Measurements from ENCODE around the gene NTPCR. TPM values are rescaled to one million over a fixed set of nuclear protein-coding genes. Genes with fewer than 3 reads are reported as not detected.

NTPCR gene
- total RNA-seq, 1 donor from 2014 or later = 54.5 TPM

DNA sequence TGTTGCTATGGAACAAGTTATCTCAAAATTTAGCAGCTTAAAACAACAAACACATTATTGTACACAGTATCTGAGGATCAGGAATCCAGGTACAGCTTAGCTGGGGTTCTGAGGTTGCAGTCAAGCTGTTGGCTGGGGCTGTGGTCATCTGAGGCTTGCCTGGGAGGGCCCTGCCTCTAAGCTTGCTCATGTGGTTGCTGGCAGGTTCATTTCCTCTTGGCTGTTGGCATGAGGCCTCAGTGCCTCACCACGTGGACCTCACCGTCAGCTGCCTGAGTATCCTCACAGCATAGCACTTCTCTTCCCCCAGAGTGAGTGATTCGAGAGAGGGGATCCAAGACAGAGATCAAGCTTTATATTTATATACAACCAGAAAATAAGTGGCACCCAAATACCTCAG, 18.6 kb downstream of the NTPCR start:
- Histone ChIP-seq H3K9ac (ENCODE audit: low read length) (no peak overlapping the region), H3K4me1 (ENCODE audit: insufficient read depth, low read length) (no peaks in the 10 kb centered on the region), H3K4me3 (ENCODE audit: insufficient read depth, low read depth, low read length) (no peak overlapping the region), H2AFZ (ENCODE audit: low read depth, low read length) (no peak overlapping the region), H3K36me3 (ENCODE audit: insufficient read depth, low read length) (no peaks in the 10 kb centered on the region), H3K27me3 (ENCODE audit: insufficient read depth, low read length) (no peaks in the 10 kb centered on the region), H3K27ac (ENCODE audit: low read depth, low read length) (no peak overlapping the region), H3K79me2 (ENCODE audit: insufficient read depth, low read length) (peaks cover 3% of the 10 kb centered on the region), H4K20me1 (ENCODE audit: insufficient read depth, low read length) (no peaks in the 10 kb centered on the region), H3K9me3 (ENCODE audit: insufficient read depth, low read depth, low read length) (peaks cover 2% of the 10 kb centered on the region), H3K4me2 (ENCODE audit: low read length) (no peak overlapping the region)
- Mint-ChIP-seq H3K4me1 (ENCODE audit: low read depth, unreplicated experiment) (no peaks in the 10 kb centered on the region), H3K9me3 (ENCODE audit: unreplicated experiment) (peaks cover 8% of the 10 kb centered on the region), H3K4me3 (ENCODE audit: unreplicated experiment) (no peak overlapping the region), H3K27me3 (ENCODE audit: low read depth, unreplicated experiment) (no peaks in the 10 kb centered on the region), H3K36me3 (ENCODE audit: low read depth, unreplicated experiment) (peaks cover 42% of the 10 kb centered on the region), H3K27ac (ENCODE audit: unreplicated experiment) (no peak overlapping the region)
- DNase-seq (ENCODE audit: low read depth) = peak; percentile 85
- TF ChIP-seq, protein P1, sequence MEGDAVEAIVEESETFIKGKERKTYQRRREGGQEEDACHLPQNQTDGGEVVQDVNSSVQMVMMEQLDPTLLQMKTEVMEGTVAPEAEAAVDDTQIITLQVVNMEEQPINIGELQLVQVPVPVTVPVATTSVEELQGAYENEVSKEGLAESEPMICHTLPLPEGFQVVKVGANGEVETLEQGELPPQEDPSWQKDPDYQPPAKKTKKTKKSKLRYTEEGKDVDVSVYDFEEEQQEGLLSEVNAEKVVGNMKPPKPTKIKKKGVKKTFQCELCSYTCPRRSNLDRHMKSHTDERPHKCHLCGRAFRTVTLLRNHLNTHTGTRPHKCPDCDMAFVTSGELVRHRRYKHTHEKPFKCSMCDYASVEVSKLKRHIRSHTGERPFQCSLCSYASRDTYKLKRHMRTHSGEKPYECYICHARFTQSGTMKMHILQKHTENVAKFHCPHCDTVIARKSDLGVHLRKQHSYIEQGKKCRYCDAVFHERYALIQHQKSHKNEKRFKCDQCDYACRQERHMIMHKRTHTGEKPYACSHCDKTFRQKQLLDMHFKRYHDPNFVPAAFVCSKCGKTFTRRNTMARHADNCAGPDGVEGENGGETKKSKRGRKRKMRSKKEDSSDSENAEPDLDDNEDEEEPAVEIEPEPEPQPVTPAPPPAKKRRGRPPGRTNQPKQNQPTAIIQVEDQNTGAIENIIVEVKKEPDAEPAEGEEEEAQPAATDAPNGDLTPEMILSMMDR (IDR thresholded peaks at IDR 0.05; ENCODE audit: insufficient read depth, low read depth, low read length) = no peak
- TF ChIP-seq EZH2 (IDR thresholded peaks at IDR 0.05; ENCODE audit: insufficient read depth, low read length) = no peak
- no peak for FAIRE-seq

DNA sequence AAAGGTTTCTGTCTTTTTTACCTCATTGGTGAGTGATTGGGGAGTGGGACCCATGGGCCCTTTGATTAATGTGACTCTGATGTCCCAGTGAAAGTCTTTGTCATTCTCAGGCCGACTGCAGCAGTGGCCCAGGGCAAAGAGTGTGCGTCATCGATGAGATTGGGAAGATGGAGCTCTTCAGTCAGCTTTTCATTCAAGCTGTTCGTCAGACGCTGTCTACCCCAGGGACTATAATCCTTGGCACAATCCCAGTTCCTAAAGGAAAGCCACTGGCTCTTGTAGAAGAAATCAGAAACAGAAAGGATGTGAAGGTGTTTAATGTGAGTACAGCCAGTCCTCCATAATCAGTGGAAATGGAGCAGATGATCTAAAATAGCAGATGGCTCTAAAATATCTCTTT, 19.4 kb downstream of the NTPCR start:
- no peak for FAIRE-seq

DNA sequence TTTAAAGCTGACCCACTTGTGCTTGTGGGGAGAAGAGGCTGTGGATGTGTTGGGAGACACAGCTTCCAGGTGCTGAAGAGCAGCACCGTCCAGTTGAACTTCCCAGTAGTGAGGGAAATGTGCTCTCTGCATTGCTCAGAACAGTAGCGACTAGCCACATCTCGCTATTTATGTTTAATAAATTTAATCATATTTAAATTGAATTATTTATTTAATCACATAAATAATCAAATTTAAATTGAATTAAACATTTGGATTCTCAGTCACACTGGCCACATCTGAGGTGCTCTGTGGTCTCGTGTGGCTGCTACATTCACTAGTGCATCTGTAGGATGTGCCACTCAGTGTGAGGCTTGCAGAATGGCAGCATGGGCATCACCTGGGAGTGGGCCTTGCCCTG, 20.1 kb downstream of the NTPCR start:
- no peak overlapping the region for H3K4me3 Mint-ChIP-seq (ENCODE audit: unreplicated experiment)
- no peak for FAIRE-seq

More for the DNA sequence above, 19.4 kb downstream of the NTPCR start:
- Histone ChIP-seq H3K4me2 (ENCODE audit: low read length) (no peak overlapping the region), H2AFZ (ENCODE audit: low read depth, low read length) (no peak overlapping the region), H3K4me3 (ENCODE audit: insufficient read depth, low read depth, low read length) (no peak overlapping the region), H3K79me2 (ENCODE audit: insufficient read depth, low read length) (peaks cover 3% of the 10 kb centered on the region), H4K20me1 (ENCODE audit: insufficient read depth, low read length) (no peaks in the 10 kb centered on the region), H3K36me3 (ENCODE audit: insufficient read depth, low read length) (no peaks in the 10 kb centered on the region), H3K9me3 (ENCODE audit: insufficient read depth, low read depth, low read length) (peaks cover 4% of the 10 kb centered on the region), H3K9ac (ENCODE audit: low read length) (no peak overlapping the region), H3K4me1 (ENCODE audit: insufficient read depth, low read length) (no peaks in the 10 kb centered on the region), H3K27ac (ENCODE audit: low read depth, low read length) (no peak overlapping the region), H3K27me3 (ENCODE audit: insufficient read depth, low read length) (no peaks in the 10 kb centered on the region)
- H3K36me3 Mint-ChIP-seq (ENCODE audit: low read depth, unreplicated experiment) = peaks cover 49% of the 10 kb centered on the region
- TF ChIP-seq, protein P1 (IDR thresholded peaks at IDR 0.05; ENCODE audit: insufficient read depth, low read depth, low read length) = no peak
- TF ChIP-seq EZH2 (IDR thresholded peaks at IDR 0.05; ENCODE audit: insufficient read depth, low read length) = no peak
- peaks cover 8% of the 10 kb centered on the region for H3K9me3 Mint-ChIP-seq (ENCODE audit: unreplicated experiment)
- H3K27me3 Mint-ChIP-seq (ENCODE audit: low read depth, unreplicated experiment) = no peaks in the 10 kb centered on the region
- no peak overlapping the region for H3K27ac Mint-ChIP-seq (ENCODE audit: unreplicated experiment)
- DNase-seq (ENCODE audit: low read depth) = no peak
- no peaks in the 10 kb centered on the region for H3K4me1 Mint-ChIP-seq (ENCODE audit: low read depth, unreplicated experiment)
- no peak overlapping the region for H3K4me3 Mint-ChIP-seq (ENCODE audit: unreplicated experiment)

More for the DNA sequence above, 20.1 kb downstream of the NTPCR start:
- Mint-ChIP-seq H3K27ac (ENCODE audit: unreplicated experiment) (no peak overlapping the region), H3K9me3 (ENCODE audit: unreplicated experiment) (peaks cover 8% of the 10 kb centered on the region), H3K36me3 (ENCODE audit: low read depth, unreplicated experiment) (peaks cover 52% of the 10 kb centered on the region), H3K27me3 (ENCODE audit: low read depth, unreplicated experiment) (no peaks in the 10 kb centered on the region), H3K4me1 (ENCODE audit: low read depth, unreplicated experiment) (peaks cover 4% of the 10 kb centered on the region)
- Histone ChIP-seq H3K9me3 (ENCODE audit: insufficient read depth, low read depth, low read length) (peaks cover 4% of the 10 kb centered on the region), H3K4me2 (ENCODE audit: low read length) (no peak overlapping the region), H4K20me1 (ENCODE audit: insufficient read depth, low read length) (no peaks in the 10 kb centered on the region), H2AFZ (ENCODE audit: low read depth, low read length) (no peak overlapping the region), H3K36me3 (ENCODE audit: insufficient read depth, low read length) (no peaks in the 10 kb centered on the region), H3K27me3 (ENCODE audit: insufficient read depth, low read length) (no peaks in the 10 kb centered on the region), H3K27ac (ENCODE audit: low read depth, low read length) (no peak overlapping the region), H3K79me2 (ENCODE audit: insufficient read depth, low read length) (peaks cover 3% of the 10 kb centered on the region), H3K4me3 (ENCODE audit: insufficient read depth, low read depth, low read length) (no peak overlapping the region), H3K4me1 (ENCODE audit: insufficient read depth, low read length) (peaks cover 4% of the 10 kb centered on the region), H3K9ac (ENCODE audit: low read length) (no peak overlapping the region)
- DNase-seq (ENCODE audit: low read depth) = no peak
- TF ChIP-seq EZH2 (IDR thresholded peaks at IDR 0.05; ENCODE audit: insufficient read depth, low read length) = no peak
- TF ChIP-seq, protein P1 (IDR thresholded peaks at IDR 0.05; ENCODE audit: insufficient read depth, low read depth, low read length) = no peak
